Lower leg skin (tissue), 3 donors: ENCODE data around the gene GXYLT1.

Experiments
- CTCF ChIP-seq, 3 donors: fragments of 450-650 bp; IDR thresholded peaks; one replicate each; pipeline ENCODE4 v1.5.1; 2016; ENCODE audit warnings: antibody characterized with exemption in 3 of 3, mild to moderate bottlenecking in 3 of 3, moderate library complexity in 2 of 3
- POLR2A ChIP-seq, 2 donors: fragments of 450-650 bp; IDR thresholded peaks; one replicate each; pipeline ENCODE4 v1.6.1; 2016 to 2017; ENCODE audit warnings: antibody characterized with exemption in 2 of 2, mild to moderate bottlenecking in 1 of 2, moderate library complexity in 1 of 2

DNA sequence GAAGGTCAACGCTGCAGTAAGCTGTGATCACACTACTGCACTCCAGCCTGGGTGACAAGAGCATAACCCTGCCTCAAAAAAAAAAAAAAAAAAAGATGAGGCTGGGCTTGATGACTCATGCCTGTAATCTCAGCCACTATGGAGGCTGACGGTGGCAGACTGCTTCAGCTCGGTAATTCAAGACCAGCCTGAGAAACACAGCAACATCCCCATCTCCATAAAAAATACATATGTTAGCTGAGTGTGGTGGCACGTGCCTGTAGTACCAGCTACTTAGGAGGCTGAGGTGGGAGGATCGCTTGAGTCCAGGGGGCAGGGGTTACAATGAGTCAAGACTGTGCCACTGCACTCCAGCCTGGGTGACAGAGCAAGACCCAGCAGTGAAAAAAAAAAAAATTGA, 50.4 kb downstream of the GXYLT1 start:
- no peak for TF ChIP-seq CTCF (IDR thresholded peaks at IDR 0.05)
- TF ChIP-seq POLR2A (IDR thresholded peaks at IDR 0.05): no peak
